ENCODE measurements around the gene RSAD1. TPM values are rescaled to one million over a fixed set of nuclear protein-coding genes. Genes with fewer than 3 reads are reported as not detected.

Gene RSAD1
- total and polyA plus RNA-seq, 4 donors = 17.2 to 54.7 (median 34.5) TPM

- Histone ChIP-seq H3K27ac (ENCODE audit: low read depth, low read length) (no peak overlapping the region), H3K4me1 (ENCODE audit: control insufficient read depth, insufficient read depth, low read length) (no peaks in the 10 kb centered on the region), H3K36me3 (ENCODE audit: control insufficient read depth, insufficient read depth, low read length) (no peaks in the 10 kb centered on the region), H3K4me3 (ENCODE audit: low read depth, low read length) (no peak overlapping the region), H3K27me3 (ENCODE audit: control insufficient read depth, insufficient read depth, low read length) (no peaks in the 10 kb centered on the region), H3K9me3 (ENCODE audit: control insufficient read depth, insufficient read depth, low read length) (no peaks in the 10 kb centered on the region)
- WGBS (ENCODE audit: insufficient coverage) = no CpG with 5 or more reads among the region's 3 CpGs
- no peak for DNase-seq (ENCODE audit: low read depth in 4 of 6, low spot score in 6 of 6)
Measured at GRCh38 chr17:50443505-50443974, 35.1 kb upstream of the RSAD1 start.

- H3K36me3 ChIP-seq (ENCODE audit: control insufficient read depth, insufficient read depth, low read length) = no peaks in the 10 kb centered on the region
- WGBS (ENCODE audit: insufficient coverage) = 90% methylated on average over 5 of the region's 6 CpGs
- H3K4me1 ChIP-seq (ENCODE audit: control insufficient read depth, insufficient read depth, low read length) = no peaks in the 10 kb centered on the region
- DNase-seq (ENCODE audit: low read depth in 4 of 6, low spot score in 6 of 6) = no peak
- H3K27me3 ChIP-seq (ENCODE audit: control insufficient read depth, insufficient read depth, low read length) = no peaks in the 10 kb centered on the region
- H3K27ac ChIP-seq (ENCODE audit: low read depth, low read length) = no peak overlapping the region
- no peaks in the 10 kb centered on the region for H3K9me3 ChIP-seq (ENCODE audit: control insufficient read depth, insufficient read depth, low read length)
- no peak overlapping the region for H3K4me3 ChIP-seq (ENCODE audit: low read depth, low read length)
Measured at GRCh38 chr17:50444841-50445715, 33.6 kb upstream of the RSAD1 start.

GRCh38 chr17:50445730-50446325 is 32.8 kb upstream of the RSAD1 start:
- no peaks in the 10 kb centered on the region for H3K36me3 ChIP-seq (ENCODE audit: control insufficient read depth, insufficient read depth, low read length)
- DNase-seq (ENCODE audit: low read depth in 4 of 6, low spot score in 6 of 6) = no peak
- H3K27ac ChIP-seq (ENCODE audit: low read depth, low read length) = no peak overlapping the region
- WGBS (ENCODE audit: insufficient coverage) = 83% methylated on average over 1 of the region's 1 CpG
- H3K27me3 ChIP-seq (ENCODE audit: control insufficient read depth, insufficient read depth, low read length) = no peaks in the 10 kb centered on the region
- H3K4me3 ChIP-seq (ENCODE audit: low read depth, low read length) = no peak overlapping the region
- H3K9me3 ChIP-seq (ENCODE audit: control insufficient read depth, insufficient read depth, low read length) = no peaks in the 10 kb centered on the region
- H3K4me1 ChIP-seq (ENCODE audit: control insufficient read depth, insufficient read depth, low read length) = no peaks in the 10 kb centered on the region

- no peak for DNase-seq (ENCODE audit: low read depth in 4 of 6, low spot score in 6 of 6)
- 93% methylated on average over 4 of the region's 7 CpGs for WGBS (ENCODE audit: insufficient coverage)
- no peaks in the 10 kb centered on the region for H3K36me3 ChIP-seq (ENCODE audit: control insufficient read depth, insufficient read depth, low read length)
- no peaks in the 10 kb centered on the region for H3K4me1 ChIP-seq (ENCODE audit: control insufficient read depth, insufficient read depth, low read length)
- no peak overlapping the region for H3K4me3 ChIP-seq (ENCODE audit: low read depth, low read length)
- no peaks in the 10 kb centered on the region for H3K27me3 ChIP-seq (ENCODE audit: control insufficient read depth, insufficient read depth, low read length)
- H3K27ac ChIP-seq (ENCODE audit: low read depth, low read length) = no peak overlapping the region
- H3K9me3 ChIP-seq (ENCODE audit: control insufficient read depth, insufficient read depth, low read length) = no peaks in the 10 kb centered on the region
Measured at GRCh38 chr17:50447870-50448595, 30.6 kb upstream of the RSAD1 start.

- no peak overlapping the region for H3K4me3 ChIP-seq (ENCODE audit: low read depth, low read length)
- no peaks in the 10 kb centered on the region for H3K4me1 ChIP-seq (ENCODE audit: control insufficient read depth, insufficient read depth, low read length)
- H3K36me3 ChIP-seq (ENCODE audit: control insufficient read depth, insufficient read depth, low read length) = no peaks in the 10 kb centered on the region
- no peak for DNase-seq (ENCODE audit: low read depth in 4 of 6, low spot score in 6 of 6)
- WGBS (ENCODE audit: insufficient coverage) = 67% methylated on average over 1 of the region's 2 CpGs
- no peak overlapping the region for H3K27ac ChIP-seq (ENCODE audit: low read depth, low read length)
- H3K9me3 ChIP-seq (ENCODE audit: control insufficient read depth, insufficient read depth, low read length) = no peaks in the 10 kb centered on the region
- H3K27me3 ChIP-seq (ENCODE audit: control insufficient read depth, insufficient read depth, low read length) = no peaks in the 10 kb centered on the region
Measured at GRCh38 chr17:50448643-50449042, 30.0 kb upstream of the RSAD1 start.

- no peak overlapping the region for H3K27ac ChIP-seq (ENCODE audit: low read depth, low read length)
- 76% methylated on average over 6 of the region's 7 CpGs for WGBS (ENCODE audit: insufficient coverage)
Measured at GRCh38 chr17:50451943-50452629, 26.6 kb upstream of the RSAD1 start.

GRCh38 chr17:50452630-50453300 is 25.9 kb upstream of the RSAD1 start:
- no peak overlapping the region for H3K27ac ChIP-seq (ENCODE audit: low read depth, low read length)
- H3K36me3 ChIP-seq (ENCODE audit: control insufficient read depth, insufficient read depth, low read length) = no peaks in the 10 kb centered on the region
- H3K9me3 ChIP-seq (ENCODE audit: control insufficient read depth, insufficient read depth, low read length) = no peaks in the 10 kb centered on the region
- H3K4me1 ChIP-seq (ENCODE audit: control insufficient read depth, insufficient read depth, low read length) = no peaks in the 10 kb centered on the region
- no peak overlapping the region for H3K4me3 ChIP-seq (ENCODE audit: low read depth, low read length)
- no peaks in the 10 kb centered on the region for H3K27me3 ChIP-seq (ENCODE audit: control insufficient read depth, insufficient read depth, low read length)
- 100% methylated on average over 2 of the region's 10 CpGs for WGBS (ENCODE audit: insufficient coverage)
- no peak for DNase-seq (ENCODE audit: low read depth in 4 of 6, low spot score in 6 of 6)

More at GRCh38 chr17:50451943-50452629, 26.6 kb upstream of the RSAD1 start:
- no peaks in the 10 kb centered on the region for H3K27me3 ChIP-seq (ENCODE audit: control insufficient read depth, insufficient read depth, low read length)
- no peaks in the 10 kb centered on the region for H3K36me3 ChIP-seq (ENCODE audit: control insufficient read depth, insufficient read depth, low read length)
- H3K9me3 ChIP-seq (ENCODE audit: control insufficient read depth, insufficient read depth, low read length) = no peaks in the 10 kb centered on the region
- no peaks in the 10 kb centered on the region for H3K4me1 ChIP-seq (ENCODE audit: control insufficient read depth, insufficient read depth, low read length)
- no peak overlapping the region for H3K4me3 ChIP-seq (ENCODE audit: low read depth, low read length)
- no peak for DNase-seq (ENCODE audit: low read depth in 4 of 6, low spot score in 6 of 6)

GRCh38 chr17:50453901-50454300 is 24.8 kb upstream of the RSAD1 start:
- H3K27me3 ChIP-seq (ENCODE audit: control insufficient read depth, insufficient read depth, low read length) = no peaks in the 10 kb centered on the region
- no peaks in the 10 kb centered on the region for H3K9me3 ChIP-seq (ENCODE audit: control insufficient read depth, insufficient read depth, low read length)
- no peak overlapping the region for H3K4me3 ChIP-seq (ENCODE audit: low read depth, low read length)
- 100% methylated on average over 2 of the region's 3 CpGs for WGBS (ENCODE audit: insufficient coverage)
- H3K36me3 ChIP-seq (ENCODE audit: control insufficient read depth, insufficient read depth, low read length) = no peaks in the 10 kb centered on the region
- H3K27ac ChIP-seq (ENCODE audit: low read depth, low read length) = no peak overlapping the region
- DNase-seq (ENCODE audit: low read depth in 4 of 6, low spot score in 6 of 6) = no peak
- H3K4me1 ChIP-seq (ENCODE audit: control insufficient read depth, insufficient read depth, low read length) = no peaks in the 10 kb centered on the region

GRCh38 chr17:50457621-50458020 is 21.0 kb upstream of the RSAD1 start:
- Histone ChIP-seq H3K4me1 (ENCODE audit: control insufficient read depth, insufficient read depth, low read length) (no peaks in the 10 kb centered on the region), H3K36me3 (ENCODE audit: control insufficient read depth, insufficient read depth, low read length) (peaks cover 15% of the 10 kb centered on the region), H3K9me3 (ENCODE audit: control insufficient read depth, insufficient read depth, low read length) (no peaks in the 10 kb centered on the region), H3K27me3 (ENCODE audit: control insufficient read depth, insufficient read depth, low read length) (no peaks in the 10 kb centered on the region), H3K4me3 (ENCODE audit: low read depth, low read length) (no peak overlapping the region), H3K27ac (ENCODE audit: low read depth, low read length) (no peak overlapping the region)
- DNase-seq (ENCODE audit: low read depth in 4 of 6, low spot score in 6 of 6) = no peak
- 100% methylated on average over 1 of the region's 4 CpGs for WGBS (ENCODE audit: insufficient coverage)
